ENCODE measurements around the gene PANK1.

Gene PANK1

GRCh38 chr10:89552213-89552612 lies 92.8 kb downstream of the PANK1 start:
- no peak overlapping the region for H3K9ac ChIP-seq
- H3K36me3 ChIP-seq (ENCODE audit: insufficient read depth): no peaks in the 10 kb centered on the region
- H3K4me2 ChIP-seq: no peak overlapping the region
- H3K27me3 ChIP-seq (ENCODE audit: insufficient read depth, low read depth): no peaks in the 10 kb centered on the region
- H3K4me1 ChIP-seq (ENCODE audit: low read depth, poor library complexity, severe bottlenecking): no peaks in the 10 kb centered on the region
- no peak overlapping the region for H3K27ac ChIP-seq
- no peaks in the 10 kb centered on the region for H3K79me2 ChIP-seq (ENCODE audit: insufficient read depth, low read depth)
- no peaks in the 10 kb centered on the region for H4K20me1 ChIP-seq (ENCODE audit: insufficient read depth)
- no peak overlapping the region for H2AFZ ChIP-seq (ENCODE audit: low read depth)
- TF ChIP-seq, protein P1, sequence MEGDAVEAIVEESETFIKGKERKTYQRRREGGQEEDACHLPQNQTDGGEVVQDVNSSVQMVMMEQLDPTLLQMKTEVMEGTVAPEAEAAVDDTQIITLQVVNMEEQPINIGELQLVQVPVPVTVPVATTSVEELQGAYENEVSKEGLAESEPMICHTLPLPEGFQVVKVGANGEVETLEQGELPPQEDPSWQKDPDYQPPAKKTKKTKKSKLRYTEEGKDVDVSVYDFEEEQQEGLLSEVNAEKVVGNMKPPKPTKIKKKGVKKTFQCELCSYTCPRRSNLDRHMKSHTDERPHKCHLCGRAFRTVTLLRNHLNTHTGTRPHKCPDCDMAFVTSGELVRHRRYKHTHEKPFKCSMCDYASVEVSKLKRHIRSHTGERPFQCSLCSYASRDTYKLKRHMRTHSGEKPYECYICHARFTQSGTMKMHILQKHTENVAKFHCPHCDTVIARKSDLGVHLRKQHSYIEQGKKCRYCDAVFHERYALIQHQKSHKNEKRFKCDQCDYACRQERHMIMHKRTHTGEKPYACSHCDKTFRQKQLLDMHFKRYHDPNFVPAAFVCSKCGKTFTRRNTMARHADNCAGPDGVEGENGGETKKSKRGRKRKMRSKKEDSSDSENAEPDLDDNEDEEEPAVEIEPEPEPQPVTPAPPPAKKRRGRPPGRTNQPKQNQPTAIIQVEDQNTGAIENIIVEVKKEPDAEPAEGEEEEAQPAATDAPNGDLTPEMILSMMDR (conservative IDR thresholded peaks at IDR 0.05; ENCODE audit: low read depth, low read length): no peak
- no peak overlapping the region for H3K4me3 ChIP-seq (IDR thresholded peaks at IDR 0.05; ENCODE audit: insufficient read depth, low read depth, low read length)

GRCh38 chr10:89550509-89550908 lies 94.5 kb downstream of the PANK1 start:
- H3K9ac ChIP-seq: no peak overlapping the region

DNA sequence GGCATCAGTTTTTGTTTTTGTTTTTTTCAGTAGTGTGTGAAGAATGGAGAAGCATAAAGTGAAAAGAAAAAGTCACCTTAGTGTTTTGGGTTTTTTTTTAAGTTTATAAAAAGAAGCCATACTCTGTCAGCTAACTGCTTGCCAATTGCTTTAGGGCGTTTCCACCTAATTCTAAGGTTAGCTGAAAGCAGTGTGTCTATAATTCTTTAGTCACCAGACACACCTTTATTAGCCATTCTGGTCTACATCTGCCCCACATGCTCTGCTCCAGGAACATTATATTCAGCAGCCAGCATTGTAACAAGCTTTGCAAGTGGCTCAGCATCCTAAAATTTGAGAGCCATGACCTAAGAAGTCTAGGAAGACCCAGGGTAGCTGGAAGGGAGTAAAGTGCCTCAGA lies 95.5 kb downstream of the PANK1 start:
- no peak overlapping the region for H3K27ac ChIP-seq
- TF ChIP-seq, protein P1 (conservative IDR thresholded peaks at IDR 0.05; ENCODE audit: low read depth, low read length): no peak
- no peak overlapping the region for H3K9ac ChIP-seq
- no peak overlapping the region for H3K4me3 ChIP-seq (IDR thresholded peaks at IDR 0.05; ENCODE audit: insufficient read depth, low read depth, low read length)
- H2AFZ ChIP-seq (ENCODE audit: low read depth): no peak overlapping the region
- H3K79me2 ChIP-seq (ENCODE audit: insufficient read depth, low read depth): no peaks in the 10 kb centered on the region
- no peak overlapping the region for H3K4me2 ChIP-seq
- H3K27me3 ChIP-seq (ENCODE audit: insufficient read depth, low read depth): no peaks in the 10 kb centered on the region
- H3K36me3 ChIP-seq (ENCODE audit: insufficient read depth): no peaks in the 10 kb centered on the region
- H4K20me1 ChIP-seq (ENCODE audit: insufficient read depth): no peaks in the 10 kb centered on the region
- H3K4me1 ChIP-seq (ENCODE audit: low read depth, poor library complexity, severe bottlenecking): no peaks in the 10 kb centered on the region

More at GRCh38 chr10:89550509-89550908, 94.5 kb downstream of the PANK1 start:
- Histone ChIP-seq H4K20me1 (ENCODE audit: insufficient read depth) (no peaks in the 10 kb centered on the region), H3K36me3 (ENCODE audit: insufficient read depth) (no peaks in the 10 kb centered on the region), H3K4me1 (ENCODE audit: low read depth, poor library complexity, severe bottlenecking) (no peaks in the 10 kb centered on the region), H3K4me2 (no peak overlapping the region), H3K27me3 (ENCODE audit: insufficient read depth, low read depth) (no peaks in the 10 kb centered on the region), H3K4me3 (IDR thresholded peaks at IDR 0.05; ENCODE audit: insufficient read depth, low read depth, low read length) (no peak overlapping the region), H3K27ac (no peak overlapping the region), H3K79me2 (ENCODE audit: insufficient read depth, low read depth) (no peaks in the 10 kb centered on the region), H2AFZ (ENCODE audit: low read depth) (no peak overlapping the region)
- TF ChIP-seq, protein P1 (conservative IDR thresholded peaks at IDR 0.05; ENCODE audit: low read depth, low read length): no peak

GRCh38 chr10:89548673-89549072 lies 96.4 kb downstream of the PANK1 start:
- H3K79me2 ChIP-seq (ENCODE audit: insufficient read depth, low read depth): no peaks in the 10 kb centered on the region
- H3K4me1 ChIP-seq (ENCODE audit: low read depth, poor library complexity, severe bottlenecking): no peaks in the 10 kb centered on the region
- H3K27me3 ChIP-seq (ENCODE audit: insufficient read depth, low read depth): no peaks in the 10 kb centered on the region
- H3K36me3 ChIP-seq (ENCODE audit: insufficient read depth): no peaks in the 10 kb centered on the region
- no peak overlapping the region for H3K27ac ChIP-seq
- H2AFZ ChIP-seq (ENCODE audit: low read depth): no peak overlapping the region
- H3K4me2 ChIP-seq: no peak overlapping the region
- TF ChIP-seq, protein P1 (conservative IDR thresholded peaks at IDR 0.05; ENCODE audit: low read depth, low read length): no peak
- no peaks in the 10 kb centered on the region for H4K20me1 ChIP-seq (ENCODE audit: insufficient read depth)
- H3K9ac ChIP-seq: no peak overlapping the region
- no peak overlapping the region for H3K4me3 ChIP-seq (IDR thresholded peaks at IDR 0.05; ENCODE audit: insufficient read depth, low read depth, low read length)

All from KMS-11 (cell line).